ENCODE measurements around the gene GAMT.

GAMT gene

GRCh38 chr19:1423436-1424191 lies 22.3 kb upstream of the GAMT start:
- TF ChIP-seq CTCF (IDR thresholded peaks at IDR 0.05): no peak

GRCh38 chr19:1422943-1423342 lies 21.6 kb upstream of the GAMT start:
- TF ChIP-seq CTCF (IDR thresholded peaks at IDR 0.05): no peak

- no peak for TF ChIP-seq CTCF (IDR thresholded peaks at IDR 0.05)
Measured at GRCh38 chr19:1422360-1422759, 21.0 kb upstream of the GAMT start.

- no peak for TF ChIP-seq CTCF (IDR thresholded peaks at IDR 0.05)
Measured at GRCh38 chr19:1421958-1422305, 20.6 kb upstream of the GAMT start.

GRCh38 chr19:1421218-1421957 lies 20.0 kb upstream of the GAMT start:
- TF ChIP-seq CTCF (IDR thresholded peaks at IDR 0.05): no peak

- TF ChIP-seq CTCF (IDR thresholded peaks at IDR 0.05): no peak
Measured at GRCh38 chr19:1420590-1420989, 19.2 kb upstream of the GAMT start.

- no peak for TF ChIP-seq CTCF (IDR thresholded peaks at IDR 0.05)
Measured at GRCh38 chr19:1418951-1419738, 17.8 kb upstream of the GAMT start.
